Activated gamma-delta T cell treated with anti-CD3 and anti-CD28 coated beads, Interleukin-2, amount 50 U/mL, for 16 hours (primary cell): ENCODE results near the gene DNASE2.

Source experiments
- DNase-seq: peaks from one replicate; pipeline ENCODE4 v3.0.0-alpha.2; 2020; ENCODE audit warnings: low read depth

The DNASE2 gene

DNA sequence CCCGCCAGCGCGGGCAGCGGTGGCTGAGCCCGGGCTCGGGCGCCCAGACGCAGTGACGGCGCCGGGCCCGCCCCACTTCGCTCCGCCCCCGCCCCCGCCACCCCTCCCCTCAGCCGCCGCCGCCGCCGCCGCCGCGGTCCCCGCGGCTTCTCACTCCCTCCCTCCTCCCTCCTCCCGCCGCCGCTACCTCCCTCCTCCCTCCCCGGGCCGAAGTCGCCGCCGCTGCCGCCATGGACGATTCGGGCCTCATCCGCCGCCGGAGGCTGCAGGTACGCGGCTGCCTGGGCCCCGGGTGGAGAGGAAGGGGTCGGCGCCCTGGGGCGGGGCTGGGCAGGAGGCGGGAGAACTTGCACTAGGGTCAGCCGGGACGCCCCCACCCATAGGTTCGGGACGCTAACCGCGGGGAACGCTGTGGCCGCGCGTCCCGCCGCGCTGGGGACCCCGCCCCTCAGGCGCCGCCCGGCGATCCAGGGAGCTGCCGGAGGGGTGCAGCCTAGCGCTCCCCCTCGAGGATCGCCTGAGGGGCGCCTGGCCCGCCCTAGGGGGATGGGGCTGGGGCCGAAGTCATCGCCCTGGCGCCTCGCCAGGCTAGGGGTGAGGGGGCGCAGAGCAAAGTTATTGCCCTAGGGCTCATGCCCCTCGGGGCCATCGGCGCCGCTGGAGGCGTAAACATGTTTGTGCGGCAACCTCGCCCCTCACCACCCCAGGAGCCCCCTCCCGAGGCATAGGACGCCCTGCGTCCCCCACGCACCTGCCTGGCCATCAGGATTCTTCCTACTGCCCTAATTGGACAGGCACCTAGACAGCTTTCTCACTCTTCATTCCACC is 47.3 kb downstream of the DNASE2 start:
- no peak for DNase-seq

DNA sequence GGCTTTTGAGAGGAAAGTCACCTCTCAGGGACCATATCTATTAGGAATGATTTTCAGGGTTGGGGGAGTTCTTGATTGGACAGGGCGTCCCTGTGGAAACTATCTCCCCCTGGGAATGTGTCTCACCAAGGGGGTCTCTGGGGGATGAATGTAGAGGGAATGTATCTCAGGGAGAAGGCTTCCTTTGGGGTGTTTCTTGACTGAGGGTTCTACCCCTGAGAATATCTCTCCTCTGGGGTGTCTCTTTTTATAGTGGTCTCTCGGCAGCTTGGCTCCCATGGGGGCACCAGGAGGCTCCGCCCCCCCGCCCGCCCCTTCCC is 47.9 kb downstream of the DNASE2 start:
- DNase-seq: no peak

DNA sequence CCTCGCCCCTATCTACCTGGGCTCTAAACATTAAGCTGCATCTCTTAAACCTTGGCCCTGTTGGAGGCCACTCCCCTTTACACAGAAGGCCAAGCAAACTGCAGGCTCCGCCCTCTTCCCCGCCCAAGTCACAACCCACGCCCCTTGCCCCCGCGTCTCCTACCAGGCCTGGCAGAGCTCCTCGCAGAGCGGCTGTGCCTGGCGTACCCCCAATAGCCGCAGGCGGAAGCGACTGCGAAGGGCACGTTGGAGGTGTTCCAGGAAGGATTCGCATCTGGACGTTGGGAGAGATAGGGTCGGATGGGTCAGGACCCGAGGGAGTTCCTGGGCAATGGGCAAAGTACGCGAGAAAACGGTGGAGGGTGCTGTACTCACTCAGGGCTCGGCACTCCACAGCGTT is 52.8 kb downstream of the DNASE2 start:
- no peak for DNase-seq

DNA sequence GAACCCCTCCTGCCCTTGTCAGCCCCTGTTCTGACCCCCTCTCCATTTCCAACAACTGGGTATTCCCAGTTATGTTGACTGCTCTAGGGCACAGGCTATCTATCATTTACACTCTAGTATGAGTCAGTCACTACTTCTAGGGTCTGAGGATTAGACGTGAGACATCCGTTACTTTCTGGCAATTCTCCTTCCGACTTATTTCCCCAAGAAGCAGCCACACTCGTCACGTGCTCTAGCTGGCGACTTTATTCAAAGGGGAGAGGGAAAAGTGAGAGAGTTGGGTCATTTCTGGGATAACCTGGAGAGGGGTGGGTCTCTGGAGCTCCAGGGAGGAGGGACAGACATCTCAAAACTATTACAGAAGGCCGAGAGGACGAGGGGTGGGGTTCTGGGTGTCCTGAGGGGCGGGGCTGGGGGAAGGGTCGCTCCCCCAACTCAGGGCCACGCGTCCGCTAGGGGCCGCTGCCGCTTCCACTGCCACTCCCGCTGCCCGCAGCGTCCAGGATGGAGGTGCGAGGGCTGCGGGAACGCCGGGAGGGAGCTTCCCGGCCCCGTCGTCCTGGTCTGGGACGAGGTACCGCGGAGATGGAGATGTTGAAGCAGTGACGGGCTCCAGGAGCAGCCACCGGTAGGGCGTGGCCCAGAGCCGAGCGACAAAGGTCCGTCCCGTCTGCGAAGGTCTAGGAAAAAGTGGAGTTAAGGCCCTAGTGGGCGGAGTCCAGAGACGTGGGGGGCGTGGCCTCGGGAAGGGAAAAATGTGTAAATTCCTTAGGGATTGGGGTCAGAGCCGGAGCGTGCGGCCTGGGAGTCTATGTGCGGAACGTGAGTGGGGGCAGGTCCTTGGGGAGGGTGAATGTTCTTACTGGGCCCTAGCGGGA is 55.8 kb downstream of the DNASE2 start:
- no peak for DNase-seq
